ENCODE measurements around the gene ITGB4. TPM values are rescaled to one million over a fixed set of nuclear protein-coding genes. Genes with fewer than 3 reads are reported as not detected.
A peak's percentile ranks its signal among the peaks of the same experiment; 100 is the strongest.

ITGB4 gene
- total RNA-seq, 4 donors from 2014 or later: 3.6 to 20.2 (median 6.3) TPM

DNA sequence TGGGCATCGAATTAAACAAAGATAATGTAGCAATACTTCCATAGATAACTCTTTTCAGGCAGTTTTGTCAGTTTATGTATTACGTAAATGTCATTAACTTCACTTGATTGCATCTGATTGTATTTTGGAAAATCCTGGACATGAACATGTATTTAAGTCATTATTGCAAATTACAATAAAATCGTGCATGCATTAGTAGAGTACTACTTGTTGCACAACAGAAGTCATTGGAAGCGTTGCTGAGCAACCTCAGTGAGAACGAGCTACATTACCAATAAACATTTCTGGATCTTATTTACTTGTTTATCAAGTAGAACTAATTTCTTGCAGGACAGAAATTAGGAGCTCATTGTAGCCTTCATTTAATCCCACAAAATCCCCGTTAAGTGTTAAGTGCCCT is 70.0 kb downstream of the ITGB4 start:
- intact Hi-C loops (cut with DNase I; ENCODE audit: low total_unique reads) (loop anchor here (5.0 kb wide), 1 partner anchor 36 kb away; no protein-coding TSS in a partner anchor), in situ Hi-C loops (cut with MboI; ENCODE audit: low sequenced_read_pairs in 4 of 4) (no loop called here)
- Histone ChIP-seq H3K9me3 (no peaks in the 10 kb centered on the region), H3K4me1 (peaks cover 15 to 27% of the 10 kb centered on the region in 2 donors), H3K4me3 (no peak overlapping the region), H3K27me3 (no peaks in the 10 kb centered on the region), H3K27ac (no peak overlapping the region), H3K36me3 (peaks cover 0 to 9% of the 10 kb centered on the region in 2 donors)
- ATAC-seq: no peak
- TF ChIP-seq POLR2A (IDR thresholded peaks at IDR 0.05): no peak
- TF ChIP-seq, protein P1, sequence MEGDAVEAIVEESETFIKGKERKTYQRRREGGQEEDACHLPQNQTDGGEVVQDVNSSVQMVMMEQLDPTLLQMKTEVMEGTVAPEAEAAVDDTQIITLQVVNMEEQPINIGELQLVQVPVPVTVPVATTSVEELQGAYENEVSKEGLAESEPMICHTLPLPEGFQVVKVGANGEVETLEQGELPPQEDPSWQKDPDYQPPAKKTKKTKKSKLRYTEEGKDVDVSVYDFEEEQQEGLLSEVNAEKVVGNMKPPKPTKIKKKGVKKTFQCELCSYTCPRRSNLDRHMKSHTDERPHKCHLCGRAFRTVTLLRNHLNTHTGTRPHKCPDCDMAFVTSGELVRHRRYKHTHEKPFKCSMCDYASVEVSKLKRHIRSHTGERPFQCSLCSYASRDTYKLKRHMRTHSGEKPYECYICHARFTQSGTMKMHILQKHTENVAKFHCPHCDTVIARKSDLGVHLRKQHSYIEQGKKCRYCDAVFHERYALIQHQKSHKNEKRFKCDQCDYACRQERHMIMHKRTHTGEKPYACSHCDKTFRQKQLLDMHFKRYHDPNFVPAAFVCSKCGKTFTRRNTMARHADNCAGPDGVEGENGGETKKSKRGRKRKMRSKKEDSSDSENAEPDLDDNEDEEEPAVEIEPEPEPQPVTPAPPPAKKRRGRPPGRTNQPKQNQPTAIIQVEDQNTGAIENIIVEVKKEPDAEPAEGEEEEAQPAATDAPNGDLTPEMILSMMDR (IDR thresholded peaks at IDR 0.05 in 4 of 5, conservative IDR thresholded peaks at IDR 0.05 in 1 of 5): no peak
- DNase-seq: no peak

- Histone ChIP-seq H3K27me3 (no peaks in the 10 kb centered on the region), H3K9me3 (no peaks in the 10 kb centered on the region), H3K4me1 (peaks cover 0 to 5% of the 10 kb centered on the region in 2 donors), H3K36me3 (peaks cover 0 to 20% of the 10 kb centered on the region in 2 donors), H3K27ac (no peak overlapping the region), H3K4me3 (no peak overlapping the region)
- intact Hi-C loops (cut with DNase I; ENCODE audit: low total_unique reads) (loop anchor here (5.0 kb wide), 1 partner anchor 34 kb away; no protein-coding TSS in a partner anchor), in situ Hi-C loops (cut with MboI; ENCODE audit: low sequenced_read_pairs in 4 of 4) (no loop called here)
- DNase-seq: no peak
- TF ChIP-seq, protein P1 (IDR thresholded peaks at IDR 0.05 in 4 of 5, conservative IDR thresholded peaks at IDR 0.05 in 1 of 5): no peak
- peak in 1 of 2 donors; percentile 7 for TF ChIP-seq POLR2A (IDR thresholded peaks at IDR 0.05)
- ATAC-seq: no peak
Measured at GRCh38 chr17:75793460-75793859, 72.2 kb downstream of the ITGB4 start.

GRCh38 chr17:75795820-75796607 is 74.8 kb downstream of the ITGB4 start:
- intact Hi-C loops (cut with DNase I; ENCODE audit: low total_unique reads): no loop called here
- in situ Hi-C loops (cut with MboI; ENCODE audit: low sequenced_read_pairs in 4 of 4): no loop called here
- no peak for TF ChIP-seq POLR2A (IDR thresholded peaks at IDR 0.05)
- TF ChIP-seq, protein P1 (IDR thresholded peaks at IDR 0.05 in 4 of 5, conservative IDR thresholded peaks at IDR 0.05 in 1 of 5): no peak
- H3K36me3 ChIP-seq: peaks cover 0 to 35% of the 10 kb centered on the region in 2 donors
- H3K27ac ChIP-seq: no peak overlapping the region
- H3K4me1 ChIP-seq: peaks cover 0 to 2% of the 10 kb centered on the region in 2 donors
- H3K4me3 ChIP-seq: no peak overlapping the region
- H3K9me3 ChIP-seq: no peaks in the 10 kb centered on the region
- H3K27me3 ChIP-seq: no peaks in the 10 kb centered on the region
- DNase-seq (no peak), ATAC-seq (no peak)

- H3K27me3 ChIP-seq: no peaks in the 10 kb centered on the region
- peaks cover 0 to 31% of the 10 kb centered on the region in 2 donors for H3K36me3 ChIP-seq
- in situ Hi-C loops (cut with MboI; ENCODE audit: low sequenced_read_pairs in 4 of 4): no loop called here
- no peaks in the 10 kb centered on the region for H3K4me1 ChIP-seq
- intact Hi-C loops (cut with DNase I; ENCODE audit: low total_unique reads): no loop called here
- ATAC-seq (no peak), DNase-seq (no peak)
- H3K27ac ChIP-seq: no peak overlapping the region
- TF ChIP-seq POLR2A (IDR thresholded peaks at IDR 0.05): no peak
- TF ChIP-seq, protein P1 (IDR thresholded peaks at IDR 0.05 in 4 of 5, conservative IDR thresholded peaks at IDR 0.05 in 1 of 5): no peak
- no peaks in the 10 kb centered on the region for H3K9me3 ChIP-seq
- no peak overlapping the region for H3K4me3 ChIP-seq
Measured at GRCh38 chr17:75799402-75799801, 78.1 kb downstream of the ITGB4 start.

Measured in gastrocnemius medialis (tissue), 4 donors.